HL-60/S4 (cell line): Measurements from ENCODE around the gene GSX2.
"Not testable (repeated sequence)": the region's sequence is repeated elsewhere in the genome, so short reads cannot be mapped to it uniquely, and the experiment has no call there.

Experiments used
- in situ Hi-C: fragments of 300-500 bp; cut with MboI; formaldehyde crosslinking; loops from 2 replicates; pipeline ENCODE4 v1.14.3; 2022; ENCODE audit warnings: low sequenced_read_pairs

GSX2 gene

GRCh38 chr4:54102531-54103106, 2.7 kb downstream of the GSX2 start:
- in situ Hi-C loops = no loop called here

GRCh38 chr4:54103190-54103574, 3.2 kb downstream of the GSX2 start:
- in situ Hi-C loops = no loop called here

GRCh38 chr4:54104907-54105306, 4.9 kb downstream of the GSX2 start:
- in situ Hi-C loops = no loop called here

GRCh38 chr4:54107951-54108748, 8.2 kb downstream of the GSX2 start:
- in situ Hi-C loops = no loop called here

GRCh38 chr4:54109241-54110018, 9.5 kb downstream of the GSX2 start:
- in situ Hi-C loops = no loop called here

GRCh38 chr4:54110019-54110416, 10.1 kb downstream of the GSX2 start:
- in situ Hi-C loops = no loop called here

GRCh38 chr4:54113206-54113605, 13.2 kb downstream of the GSX2 start:
- in situ Hi-C loops = not testable (repeated sequence)

GRCh38 chr4:54116246-54116645, 16.3 kb downstream of the GSX2 start:
- in situ Hi-C loops = not testable (repeated sequence)

GRCh38 chr4:54118850-54119589, 19.1 kb downstream of the GSX2 start:
- in situ Hi-C loops = no loop called here

GRCh38 chr4:54120518-54120917, 20.6 kb downstream of the GSX2 start:
- in situ Hi-C loops = no loop called here

- in situ Hi-C loops = no loop called here
Measured at GRCh38 chr4:54127660-54128059, 27.7 kb downstream of the GSX2 start.

- in situ Hi-C loops = not testable (repeated sequence)
Measured at GRCh38 chr4:54128694-54129093, 28.7 kb downstream of the GSX2 start.

- in situ Hi-C loops = no loop called here
Measured at GRCh38 chr4:54139332-54139731, 39.4 kb downstream of the GSX2 start.

GRCh38 chr4:54140287-54140686, 40.3 kb downstream of the GSX2 start:
- in situ Hi-C loops = no loop called here

GRCh38 chr4:54144199-54144598, 44.2 kb downstream of the GSX2 start:
- in situ Hi-C loops = no loop called here

- in situ Hi-C loops = no loop called here
Measured at GRCh38 chr4:54144661-54145171, 44.8 kb downstream of the GSX2 start.

- in situ Hi-C loops = no loop called here
Measured at GRCh38 chr4:54146139-54146538, 46.2 kb downstream of the GSX2 start.

- in situ Hi-C loops = no loop called here
Measured at GRCh38 chr4:54149323-54149722, 49.4 kb downstream of the GSX2 start.
